22Rv1 (cell line): ENCODE measurements around the gene C11orf54.
"Not testable (repeated sequence)": the region's sequence is repeated elsewhere in the genome, so short reads cannot be mapped to it uniquely, and the experiment has no call there.

Experiments
- H3K27ac ChIP-seq: fragments of 450-650 bp; 2 replicates; pipeline ENCODE4 v1.5.1; 2017
- ZFX ChIP-seq: fragments of 450-650 bp; IDR thresholded peaks from 2 replicates; pipeline ENCODE4 v1.6.1; 2017; ENCODE audit warnings: antibody characterized with exemption, borderline replicate concordance
- TF ChIP-seq, protein P1 (sequence below): fragments of 450-650 bp; IDR thresholded peaks from 2 replicates; pipeline ENCODE4 v1.5.1; 2017; ENCODE audit warnings: mild to moderate bottlenecking

Gene C11orf54

DNA sequence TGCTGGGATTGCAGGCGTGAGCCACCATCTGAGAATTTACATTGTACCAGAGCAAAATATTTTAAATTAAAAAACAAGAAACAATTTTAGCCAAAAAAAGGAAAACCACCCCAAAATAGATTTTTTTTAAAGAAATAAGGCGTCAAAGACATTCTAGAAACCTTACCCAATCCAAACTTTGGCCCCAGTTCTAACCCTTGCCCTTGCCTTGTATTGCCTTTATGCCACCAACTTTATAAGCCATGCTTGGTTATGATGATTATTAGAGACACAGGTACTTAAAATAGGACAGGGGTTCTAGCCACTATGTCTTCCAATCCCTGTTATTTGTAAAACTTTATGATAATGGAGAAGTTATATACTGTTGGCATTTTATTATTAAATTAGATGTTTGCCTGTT is 11.8 kb downstream of the C11orf54 start:
- H3K27ac ChIP-seq, result no peak overlapping the region
- TF ChIP-seq ZFX, result no peak
- TF ChIP-seq, protein P1, sequence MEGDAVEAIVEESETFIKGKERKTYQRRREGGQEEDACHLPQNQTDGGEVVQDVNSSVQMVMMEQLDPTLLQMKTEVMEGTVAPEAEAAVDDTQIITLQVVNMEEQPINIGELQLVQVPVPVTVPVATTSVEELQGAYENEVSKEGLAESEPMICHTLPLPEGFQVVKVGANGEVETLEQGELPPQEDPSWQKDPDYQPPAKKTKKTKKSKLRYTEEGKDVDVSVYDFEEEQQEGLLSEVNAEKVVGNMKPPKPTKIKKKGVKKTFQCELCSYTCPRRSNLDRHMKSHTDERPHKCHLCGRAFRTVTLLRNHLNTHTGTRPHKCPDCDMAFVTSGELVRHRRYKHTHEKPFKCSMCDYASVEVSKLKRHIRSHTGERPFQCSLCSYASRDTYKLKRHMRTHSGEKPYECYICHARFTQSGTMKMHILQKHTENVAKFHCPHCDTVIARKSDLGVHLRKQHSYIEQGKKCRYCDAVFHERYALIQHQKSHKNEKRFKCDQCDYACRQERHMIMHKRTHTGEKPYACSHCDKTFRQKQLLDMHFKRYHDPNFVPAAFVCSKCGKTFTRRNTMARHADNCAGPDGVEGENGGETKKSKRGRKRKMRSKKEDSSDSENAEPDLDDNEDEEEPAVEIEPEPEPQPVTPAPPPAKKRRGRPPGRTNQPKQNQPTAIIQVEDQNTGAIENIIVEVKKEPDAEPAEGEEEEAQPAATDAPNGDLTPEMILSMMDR, result no peak

DNA sequence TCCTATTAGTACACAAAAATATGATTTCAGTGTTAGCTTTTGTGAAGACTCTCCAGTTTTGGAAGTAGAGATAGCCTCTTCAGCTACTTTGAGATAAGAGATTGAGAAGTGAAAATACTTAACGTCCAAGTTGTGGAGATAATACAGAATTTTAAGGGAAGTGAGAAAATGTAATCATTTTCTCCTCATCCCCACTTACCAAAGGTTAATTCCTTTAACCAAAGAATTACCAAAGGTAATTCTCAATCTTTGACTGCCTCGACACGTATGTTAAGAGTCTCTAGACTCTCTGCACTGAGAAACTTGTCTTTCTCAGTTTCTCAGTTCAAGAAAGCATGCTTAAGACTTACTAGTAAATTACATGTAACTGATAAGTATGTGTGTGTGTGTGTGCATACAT is 15.3 kb downstream of the C11orf54 start:
- TF ChIP-seq ZFX, result no peak
- TF ChIP-seq, protein P1, result no peak
- no peak overlapping the region for H3K27ac ChIP-seq

DNA sequence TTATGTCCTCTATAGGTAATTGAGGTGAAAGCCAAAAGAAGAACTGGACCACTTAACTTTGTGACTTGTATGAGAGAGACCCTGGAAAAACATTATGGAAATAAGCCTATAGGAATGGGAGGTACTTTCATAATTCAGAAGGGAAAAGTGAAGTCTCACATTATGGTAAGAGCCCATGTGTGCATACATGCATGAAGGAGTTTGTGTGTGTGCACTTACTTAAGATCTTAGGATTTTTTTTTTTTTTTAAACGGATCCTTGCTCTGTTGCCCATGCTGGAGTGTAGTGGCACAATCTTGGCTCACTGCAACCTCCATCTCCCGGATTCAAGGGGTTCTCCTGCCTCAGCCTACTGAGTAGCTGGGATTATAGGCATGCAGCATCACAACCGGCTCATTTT is 15.8 kb downstream of the C11orf54 start:
- TF ChIP-seq ZFX, result no peak
- TF ChIP-seq, protein P1, result no peak
- no peak overlapping the region for H3K27ac ChIP-seq

DNA sequence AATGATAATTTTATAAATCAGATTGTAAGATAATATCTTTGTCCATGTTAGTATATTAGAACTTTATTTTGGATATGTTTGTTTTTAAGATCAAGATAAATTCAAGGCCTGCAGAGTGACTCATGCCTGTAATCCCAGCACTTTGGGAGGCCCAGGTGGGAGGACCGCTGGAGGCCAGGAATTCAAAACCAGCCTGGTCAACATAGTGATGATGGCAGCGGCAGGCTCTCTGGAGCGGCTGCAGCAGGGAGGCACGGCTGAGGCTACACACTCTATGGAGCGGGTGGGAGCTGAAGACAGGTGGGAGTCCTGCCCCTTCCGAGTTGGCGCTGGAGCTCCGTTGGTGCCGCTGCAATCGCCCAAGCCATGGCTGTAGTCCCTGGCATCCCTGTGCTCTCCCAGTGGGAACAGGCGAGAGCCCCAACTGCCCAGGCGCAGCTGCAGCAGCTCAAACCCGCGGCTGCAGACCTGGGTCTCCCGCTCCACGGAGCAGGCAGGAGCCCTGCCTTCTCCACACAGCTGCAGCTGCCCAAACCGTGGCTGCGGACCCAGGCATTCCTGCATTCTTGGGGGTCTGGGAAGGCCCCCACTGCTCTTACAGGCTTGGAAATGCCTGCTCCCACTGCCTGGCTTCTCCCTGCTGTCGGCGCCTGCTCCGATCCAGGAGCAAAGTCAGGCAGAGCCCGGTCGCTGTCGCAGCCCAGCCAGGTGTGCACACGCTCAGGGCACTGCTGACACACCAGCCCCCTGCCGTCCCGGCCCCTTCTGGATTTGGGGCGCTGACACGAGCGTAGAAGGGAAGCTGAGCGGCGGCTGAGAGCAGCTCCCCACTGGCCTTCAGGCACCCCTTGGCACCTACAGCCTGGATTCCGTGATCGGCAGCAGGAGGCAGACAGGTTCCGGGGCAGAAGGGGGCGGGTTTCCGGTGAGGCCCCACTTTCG is 16.7 kb downstream of the C11orf54 start:
- H3K27ac ChIP-seq, result no peak overlapping the region
- TF ChIP-seq, protein P1, result no peak
- no peak for TF ChIP-seq ZFX

DNA sequence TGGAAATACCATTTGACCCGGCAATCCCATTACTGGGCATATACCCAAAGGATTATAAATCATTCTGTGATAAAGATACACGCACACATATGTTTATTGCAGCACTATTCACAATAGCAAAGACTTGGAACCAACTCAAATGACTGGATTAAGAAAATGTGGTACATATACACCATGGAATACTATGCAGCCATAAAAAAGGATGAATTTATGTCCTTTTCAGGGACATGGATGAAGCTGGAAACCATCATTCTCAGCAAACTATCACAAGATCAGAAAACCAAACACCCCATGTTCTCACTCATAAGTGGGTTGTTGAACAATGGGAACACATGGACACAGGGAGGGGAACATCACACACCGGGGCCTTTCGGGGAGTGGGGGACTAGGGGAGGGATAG is 17.7 kb downstream of the C11orf54 start:
- H3K27ac ChIP-seq, result not testable (repeated sequence)

DNA sequence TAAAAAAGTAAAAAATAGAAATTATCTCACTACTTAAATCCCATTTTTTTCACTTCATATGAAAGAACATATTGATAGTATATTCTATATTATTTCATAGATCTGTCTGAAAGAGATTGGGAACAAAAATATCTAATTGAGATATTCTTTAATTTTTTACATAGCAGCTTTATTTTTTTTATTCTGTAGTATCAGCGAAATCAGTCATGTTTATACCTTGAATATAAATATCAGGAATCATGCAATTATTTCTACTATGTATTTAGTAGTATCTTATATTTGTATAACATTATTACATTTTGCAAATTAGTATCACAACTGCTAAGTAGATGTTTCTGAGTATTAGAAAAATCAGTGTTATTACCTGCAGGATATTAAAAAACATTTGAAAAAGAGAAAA is 20.4 kb downstream of the C11orf54 start:
- no peak overlapping the region for H3K27ac ChIP-seq
- TF ChIP-seq ZFX, result no peak
- TF ChIP-seq, protein P1, result no peak

DNA sequence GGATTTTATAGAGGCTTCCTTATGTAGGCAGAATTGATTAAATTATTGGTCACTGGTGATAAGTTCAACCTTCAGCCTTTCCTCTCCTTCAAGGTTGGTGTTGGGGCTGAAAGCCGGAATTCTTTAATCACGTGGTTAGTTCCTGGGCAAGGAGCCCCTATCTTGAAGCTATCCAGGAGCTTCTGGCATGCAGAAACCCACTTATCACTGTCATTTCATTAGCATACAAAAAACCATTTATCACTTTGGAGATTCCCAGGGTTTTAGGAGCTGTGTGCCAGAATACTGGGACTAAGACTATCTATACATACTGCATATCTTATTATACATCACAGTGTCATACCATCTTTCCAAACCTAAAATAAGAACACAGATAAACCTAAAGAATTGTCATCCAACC is 24.1 kb downstream of the C11orf54 start:
- no peak overlapping the region for H3K27ac ChIP-seq
- TF ChIP-seq, protein P1, result no peak
- TF ChIP-seq ZFX, result no peak

DNA sequence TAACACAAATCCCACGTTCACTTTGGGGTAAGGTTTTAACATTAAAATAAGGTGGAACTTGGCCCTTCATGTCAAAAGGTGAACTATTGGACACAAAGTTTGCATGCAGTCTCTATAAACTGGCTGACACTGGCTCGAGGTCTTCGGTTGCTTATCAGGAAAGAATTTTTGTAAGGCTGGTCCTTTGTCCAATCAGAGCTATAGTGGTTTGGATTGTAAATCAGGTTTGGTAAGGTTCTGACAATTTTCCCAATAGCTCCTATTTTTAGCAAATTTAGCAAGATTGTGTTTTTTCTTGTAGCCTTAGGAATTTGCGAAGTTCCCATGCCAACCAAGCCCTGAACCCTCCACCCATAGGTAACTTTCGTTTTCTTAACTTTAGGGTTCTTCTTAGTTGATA is 25.0 kb downstream of the C11orf54 start:
- TF ChIP-seq, protein P1, result no peak
- TF ChIP-seq ZFX, result no peak
- H3K27ac ChIP-seq, result no peak overlapping the region
